Small intestine (tissue), 7 donors: ENCODE data around the gene KCNJ6. TPM values are rescaled to one million over a fixed set of nuclear protein-coding genes. Genes with fewer than 3 reads are reported as not detected.

Experiments used
- DNase-seq, 2 donors: peaks; one replicate each; pipeline versions ENCODE4 v3.0.0 to v3.0.0-alpha.2; 2013
- FAIRE-seq: peaks from 2 replicates; lab custom pipeline; 2012; peaks lifted over from hg19 to GRCh38; lab: Jason Lieb, UNC
- H3K27ac ChIP-seq, 3 donors: one replicate each; pipeline ENCODE4 v1.5.1; 2013; ENCODE audit warnings: low read length in 2 of 3, mild to moderate bottlenecking in 2 of 3, control low read depth in 1 of 3, inconsistent platforms in 1 of 3, low read depth in 1 of 3, moderate library complexity in 1 of 3
- H3K27me3 ChIP-seq, 3 donors: one replicate each; pipeline ENCODE4 v1.6.1; 2013; ENCODE audit warnings: low read length in 3 of 3, inconsistent platforms in 1 of 3; ENCODE audit not compliant: control insufficient read depth in 3 of 3, insufficient read depth in 3 of 3
- H3K36me3 ChIP-seq, 3 donors: one replicate each; pipeline ENCODE4 v1.6.1; 2013; ENCODE audit warnings: low read length in 3 of 3, inconsistent platforms in 1 of 3, low read depth in 1 of 3, mild to moderate bottlenecking in 1 of 3, moderate library complexity in 1 of 3; ENCODE audit not compliant: control insufficient read depth in 3 of 3, insufficient read depth in 2 of 3
- H3K4me1 ChIP-seq, 3 donors: one replicate each; pipeline ENCODE4 v1.6.1; 2013; ENCODE audit warnings: low read length in 2 of 3, inconsistent platforms in 1 of 3, low read depth in 1 of 3, mild to moderate bottlenecking in 1 of 3, moderate library complexity in 1 of 3; ENCODE audit not compliant: control insufficient read depth in 3 of 3, insufficient read depth in 2 of 3
- H3K4me3 ChIP-seq, 3 donors: one replicate each; pipeline ENCODE4 v1.5.1; 2013; ENCODE audit warnings: low read length in 3 of 3, control low read depth in 1 of 3, inconsistent platforms in 1 of 3, low read depth in 1 of 3, mild to moderate bottlenecking in 1 of 3, moderate library complexity in 1 of 3
- H3K9me3 ChIP-seq, 2 donors: one replicate each; pipeline ENCODE4 v1.6.1; 2013; ENCODE audit warnings: low read depth in 1 of 2, low read length in 1 of 2; ENCODE audit not compliant: control insufficient read depth in 2 of 2, insufficient read depth in 1 of 2
- WGBS, 3 donors: extraction: QIAGEN DNeasy Blood & Tissue Kit; methylation state at CpG; one replicate each; pipeline ENCODE4 v1.1.7; 2013; 5-methylcytosine and 5-hydroxymethylcytosine counted together
- polyA plus RNA-seq, 4 donors: library from polyadenylated mRNA; stranded (reverse) in 3 of 4; unstranded in 1 of 4; fragments of 200-250 nt in 3 of 4; fragments of 120-200 nt in 1 of 4; gene quantifications; one replicate each; pipeline versions ENCODE4 v1.2.1 to v1.2.3, GENCODE V29; 2013
- donor health status: healthy with polysubstance abuse.
- donor health status: control.
- donor health status: control.
- donor health status: Bipolar disorder and iron deficiency.
- donor health status: healthy.

The KCNJ6 gene
- polyA plus RNA-seq, 4 donors = under 0.01 to 0.24 (median 0.03) TPM; not detected in 1

DNA sequence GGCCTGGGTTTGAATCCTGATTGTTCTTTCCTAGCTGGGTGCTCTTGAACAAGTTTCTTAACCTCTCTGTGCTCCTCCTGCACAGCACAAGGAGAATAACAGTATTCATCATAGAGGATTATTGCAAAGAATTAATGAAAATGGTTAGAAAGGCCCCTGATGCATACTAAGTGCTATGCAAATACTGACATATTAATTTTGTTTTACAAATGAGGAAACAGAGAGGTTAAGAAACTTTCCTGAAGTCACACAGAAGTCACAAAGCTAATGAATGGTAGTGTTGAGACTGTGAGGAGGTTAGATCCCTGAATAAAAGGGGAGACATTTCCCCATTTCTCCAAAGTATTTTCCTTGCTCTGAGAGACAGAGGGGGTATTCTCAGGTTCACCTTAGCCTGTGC, 99.0 kb downstream of the KCNJ6 start:
- H3K9me3 ChIP-seq = no peaks in the 10 kb centered on the region
- DNase-seq (no peak), FAIRE-seq (no peak)
- no peak overlapping the region for H3K27ac ChIP-seq
- H3K4me1 ChIP-seq = no peaks in the 10 kb centered on the region
- peaks cover 0 to 1% (median 0%) of the 10 kb centered on the region in 3 donors for H3K27me3 ChIP-seq
- H3K4me3 ChIP-seq = no peak overlapping the region
- no peaks in the 10 kb centered on the region for H3K36me3 ChIP-seq

DNA sequence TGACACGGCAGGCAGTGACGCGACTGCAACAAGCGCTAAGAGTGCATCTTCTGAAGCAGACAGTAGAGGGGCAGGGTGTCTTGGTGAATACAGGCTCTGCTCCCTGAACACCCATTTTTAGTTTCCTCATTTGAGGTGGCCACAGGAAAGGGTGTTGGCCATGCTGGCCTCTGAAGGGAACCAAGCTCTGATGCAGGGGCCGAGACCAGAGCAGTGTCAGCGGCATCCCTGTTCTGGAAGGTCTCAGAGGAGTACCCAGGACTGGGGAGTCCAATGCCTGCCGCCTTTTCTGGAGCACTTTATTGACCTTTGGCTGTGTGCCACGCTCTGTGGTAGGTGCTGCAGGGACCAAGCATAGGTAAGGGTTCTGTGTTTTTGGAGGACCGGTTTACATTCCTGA, 100.4 kb downstream of the KCNJ6 start:
- Histone ChIP-seq H3K4me1 (no peaks in the 10 kb centered on the region), H3K27ac (no peak overlapping the region), H3K4me3 (no peak overlapping the region), H3K9me3 (no peaks in the 10 kb centered on the region), H3K36me3 (no peaks in the 10 kb centered on the region), H3K27me3 (no peaks in the 10 kb centered on the region)
- DNase-seq (no peak), FAIRE-seq (no peak)
- WGBS, 3 donors = 84 to 87% (median 84%) methylated on average over 9 of the region's 9 CpGs

GRCh38 chr21:37811711-37812110, 104.5 kb downstream of the KCNJ6 start:
- Histone ChIP-seq H3K4me3 (no peak overlapping the region), H3K36me3 (no peaks in the 10 kb centered on the region), H3K27me3 (no peaks in the 10 kb centered on the region), H3K27ac (no peak overlapping the region), H3K9me3 (no peaks in the 10 kb centered on the region), H3K4me1 (no peaks in the 10 kb centered on the region)
- WGBS, 3 donors = 45 to 58% (median 50%) methylated on average over 2 of the region's 2 CpGs
- FAIRE-seq (no peak), DNase-seq (no peak)

GRCh38 chr21:37808261-37808660, 108.0 kb downstream of the KCNJ6 start:
- H3K9me3 ChIP-seq = no peaks in the 10 kb centered on the region
- no peak overlapping the region for H3K4me3 ChIP-seq
- H3K36me3 ChIP-seq = no peaks in the 10 kb centered on the region
- DNase-seq (no peak), FAIRE-seq (no peak)
- WGBS, 3 donors = 62 to 67% (median 64%) methylated on average over 2 of the region's 2 CpGs
- H3K27me3 ChIP-seq = no peaks in the 10 kb centered on the region
- H3K27ac ChIP-seq = no peak overlapping the region
- no peaks in the 10 kb centered on the region for H3K4me1 ChIP-seq

- no peak for DNase-seq
- peaks cover 0 to 3% (median 0%) of the 10 kb centered on the region in 3 donors for H3K27me3 ChIP-seq
- H3K9me3 ChIP-seq = no peaks in the 10 kb centered on the region
- no peaks in the 10 kb centered on the region for H3K4me1 ChIP-seq
- WGBS, 3 donors = 21 to 50% (median 31%) methylated on average over 2 of the region's 2 CpGs
- H3K27ac ChIP-seq = no peak overlapping the region
- no peak for FAIRE-seq
- no peaks in the 10 kb centered on the region for H3K36me3 ChIP-seq
- no peak overlapping the region for H3K4me3 ChIP-seq
Measured at GRCh38 chr21:37805266-37805665, 111.0 kb downstream of the KCNJ6 start.

DNA sequence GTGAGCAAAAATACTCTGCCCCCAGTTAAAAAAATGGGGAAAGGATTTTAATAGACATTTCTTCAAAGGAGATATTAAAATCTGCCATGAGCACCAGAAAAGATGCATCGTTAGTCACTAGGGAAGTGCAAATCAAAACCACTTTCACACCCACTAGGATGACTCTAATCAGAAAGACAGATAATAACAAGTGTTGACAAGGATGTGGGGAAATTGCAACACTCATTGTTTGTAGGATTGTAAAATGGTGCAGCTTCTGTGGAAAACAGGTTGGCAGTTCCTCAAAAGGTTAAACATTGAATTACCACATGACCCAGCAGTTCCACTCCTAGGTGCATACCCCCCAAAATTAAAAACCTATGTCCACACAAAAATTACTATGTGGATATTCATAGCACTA, 112.3 kb downstream of the KCNJ6 start:
- Histone ChIP-seq H3K36me3 (no peaks in the 10 kb centered on the region), H3K27ac (no peak overlapping the region), H3K27me3 (peaks cover 0 to 3% (median 0%) of the 10 kb centered on the region in 3 donors), H3K4me1 (no peaks in the 10 kb centered on the region), H3K9me3 (no peaks in the 10 kb centered on the region), H3K4me3 (no peak overlapping the region)
- 75 to 100% (median 94%) methylated on average over 1 of the region's 1 CpG for WGBS, 3 donors
- DNase-seq (no peak), FAIRE-seq (no peak)

DNA sequence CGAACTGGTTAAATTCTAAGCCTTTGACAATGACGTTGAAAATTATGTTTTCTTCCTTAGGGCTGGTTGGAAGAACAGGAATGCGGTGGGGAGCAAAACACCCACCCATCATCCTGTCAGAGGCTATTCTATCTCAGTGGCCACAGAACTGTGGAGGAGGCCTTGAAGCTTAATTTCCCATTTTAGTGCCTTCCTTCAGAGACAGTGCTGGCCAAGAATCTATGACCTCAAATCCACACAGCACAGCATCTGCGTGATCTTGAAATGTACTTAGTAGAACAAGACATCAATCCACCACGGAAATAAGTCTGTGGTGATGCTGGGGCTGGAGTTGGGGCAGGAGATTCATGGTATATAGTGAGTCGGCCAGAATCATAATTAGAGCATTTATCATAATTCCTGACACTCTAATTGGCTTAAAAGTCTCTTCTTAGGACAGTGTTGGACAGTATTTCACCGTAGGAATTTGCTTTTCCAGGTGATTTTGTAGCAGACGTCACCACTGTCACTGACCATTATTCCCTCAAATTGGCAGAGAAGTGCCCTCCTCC, 113.1 kb downstream of the KCNJ6 start:
- FAIRE-seq = no peak
- Histone ChIP-seq H3K36me3 (no peaks in the 10 kb centered on the region), H3K4me3 (no peak overlapping the region), H3K9me3 (no peaks in the 10 kb centered on the region), H3K27me3 (peaks cover 0 to 3% (median 0%) of the 10 kb centered on the region in 3 donors), H3K4me1 (no peaks in the 10 kb centered on the region), H3K27ac (no peak overlapping the region)
- DNase-seq = no peak
- 60 to 71% (median 67%) methylated on average over 8 of the region's 8 CpGs for WGBS, 3 donors

- Histone ChIP-seq H3K4me1 (no peaks in the 10 kb centered on the region), H3K4me3 (no peak overlapping the region), H3K9me3 (no peaks in the 10 kb centered on the region), H3K27ac (no peak overlapping the region), H3K36me3 (no peaks in the 10 kb centered on the region), H3K27me3 (peaks cover 0 to 3% (median 0%) of the 10 kb centered on the region in 3 donors)
- WGBS, 3 donors = 48 to 50% (median 49%) methylated on average over 11 of the region's 11 CpGs
- no peak for FAIRE-seq
- no peak for DNase-seq
Measured at GRCh38 chr21:37800456-37801061, 115.7 kb downstream of the KCNJ6 start.

- no peak overlapping the region for H3K4me3 ChIP-seq
- H3K36me3 ChIP-seq = no peaks in the 10 kb centered on the region
- FAIRE-seq (no peak), DNase-seq (no peak)
- no peaks in the 10 kb centered on the region for H3K9me3 ChIP-seq
- H3K4me1 ChIP-seq = no peaks in the 10 kb centered on the region
- WGBS, 3 donors = 51 to 64% (median 61%) methylated on average over 2 of the region's 2 CpGs
- H3K27me3 ChIP-seq = peaks cover 0 to 3% (median 0%) of the 10 kb centered on the region in 3 donors
- H3K27ac ChIP-seq = no peak overlapping the region
Measured at GRCh38 chr21:37800057-37800455, 116.2 kb downstream of the KCNJ6 start.
